PC-9 (cell line): ENCODE measurements around the gene SLMAP. TPM values are rescaled to one million over a fixed set of nuclear protein-coding genes. Genes with fewer than 3 reads are reported as not detected.

Source experiments
- BruUV-seq: library from RNA; stranded (reverse); fragments of 400-500 nt; replicated peaks from 2 replicates; lab custom pipeline; 2021; lab: Mats Ljungman, UMichigan
- CTCF ChIA-PET: fragments of 300-600 bp; sonication (Branson Sonifier 250); formaldehyde crosslinking; loops from one replicate; lab custom pipeline; 2022; ENCODE audit warnings: antibody characterized with exemption; lab: Charles Lee
- POLR2A ChIA-PET: fragments of 300-600 bp; sonication (Branson Sonifier 250); formaldehyde crosslinking; loops from one replicate; lab custom pipeline; 2022; ENCODE audit warnings: antibody characterized with exemption; ENCODE audit not compliant: unreplicated experiment; lab: Charles Lee
- DNase-seq, 2 experiments: peaks; one replicate each; pipeline versions ENCODE4 v3.0.0 to v3.0.0-alpha.2; 2015 to 2022; ENCODE audit warnings: mixed read lengths in 1 of 2
- H2AFZ ChIP-seq: fragments of 200-600 bp; sonication (generic); 2 replicates; pipeline ENCODE4 v1.8.1; 2017; ENCODE audit warnings: antibody characterized with exemption
- H3F3A ChIP-seq: fragments of 200-600 bp; sonication (generic); 2 replicates; pipeline ENCODE4 v1.8.1; 2017; ENCODE audit warnings: antibody characterized with exemption, mild to moderate bottlenecking, low read depth; ENCODE audit not compliant: insufficient read depth
- H3K27ac ChIP-seq: fragments of 200-600 bp; sonication (generic); 2 replicates; pipeline ENCODE4 v1.6.1; 2016; ENCODE audit warnings: mixed run types
- H3K27me3 ChIP-seq: fragments of 200-600 bp; sonication (generic); 2 replicates; pipeline ENCODE4 v1.6.1; 2016; ENCODE audit warnings: low read depth, mixed run types; ENCODE audit not compliant: insufficient read depth
- H3K36me3 ChIP-seq: fragments of 200-600 bp; sonication (generic); 2 replicates; pipeline ENCODE4 v1.6.1; 2016; ENCODE audit warnings: low read depth, mixed run types
- H3K4me1 ChIP-seq: fragments of 200-600 bp; sonication (generic); replicated peaks from 2 replicates; pipeline ENCODE4 v1.6.1; 2016; ENCODE audit warnings: mixed run types; ENCODE audit not compliant: insufficient read depth
- H3K4me2 ChIP-seq: fragments of 200-600 bp; sonication (generic); 2 replicates; pipeline ENCODE4 v1.6.1; 2017; ENCODE audit warnings: mixed run types
- H3K4me3 ChIP-seq: fragments of 200-600 bp; sonication (generic); 2 replicates; pipeline ENCODE4 v1.6.1; 2016; ENCODE audit warnings: mixed run types
- H3K79me2 ChIP-seq: fragments of 200-600 bp; sonication (generic); 2 replicates; pipeline ENCODE4 v1.6.1; 2017; ENCODE audit warnings: low read depth, mixed run types
- H3K9me2 ChIP-seq: fragments of 200-600 bp; sonication (generic); 2 replicates; pipeline ENCODE4 v1.8.1; 2017; ENCODE audit warnings: mild to moderate bottlenecking; ENCODE audit not compliant: insufficient read depth
- H3K9me3 ChIP-seq: fragments of 200-600 bp; sonication (generic); 2 replicates; pipeline ENCODE4 v1.8.1; 2016; ENCODE audit warnings: low read depth; ENCODE audit not compliant: insufficient read depth
- H4K20me1 ChIP-seq: fragments of 200-600 bp; sonication (generic); 2 replicates; pipeline ENCODE4 v1.8.1; 2017; ENCODE audit not compliant: insufficient read depth
- EZH2 ChIP-seq: fragments of 200-600 bp; sonication (generic); IDR thresholded peaks from 2 replicates; pipeline ENCODE4 v1.8.0; 2017; ENCODE audit warnings: antibody characterized with exemption, low read depth
- intact Hi-C: fragments of 100-400 bp; cut with micrococcal nuclease; formaldehyde crosslinking; loops from one replicate; pipeline ENCODE4 v1.10.0; 2022; ENCODE audit not compliant: unreplicated experiment
- total RNA-seq: library from RNA; stranded (reverse); gene quantifications from 2 replicates; pipeline ENCODE4 v1.2.3, GENCODE V29; 2021
- TF ChIP-seq, protein P1 (sequence below): fragments of 200-600 bp; sonication (generic); conservative IDR thresholded peaks from 2 replicates; pipeline ENCODE4 v1.6.1; 2017; ENCODE audit warnings: mixed run types, antibody characterized with exemption, mild to moderate bottlenecking, moderate library complexity

Gene SLMAP
- total RNA-seq, 1 experiment from 2014 or later: 119 TPM

DNA sequence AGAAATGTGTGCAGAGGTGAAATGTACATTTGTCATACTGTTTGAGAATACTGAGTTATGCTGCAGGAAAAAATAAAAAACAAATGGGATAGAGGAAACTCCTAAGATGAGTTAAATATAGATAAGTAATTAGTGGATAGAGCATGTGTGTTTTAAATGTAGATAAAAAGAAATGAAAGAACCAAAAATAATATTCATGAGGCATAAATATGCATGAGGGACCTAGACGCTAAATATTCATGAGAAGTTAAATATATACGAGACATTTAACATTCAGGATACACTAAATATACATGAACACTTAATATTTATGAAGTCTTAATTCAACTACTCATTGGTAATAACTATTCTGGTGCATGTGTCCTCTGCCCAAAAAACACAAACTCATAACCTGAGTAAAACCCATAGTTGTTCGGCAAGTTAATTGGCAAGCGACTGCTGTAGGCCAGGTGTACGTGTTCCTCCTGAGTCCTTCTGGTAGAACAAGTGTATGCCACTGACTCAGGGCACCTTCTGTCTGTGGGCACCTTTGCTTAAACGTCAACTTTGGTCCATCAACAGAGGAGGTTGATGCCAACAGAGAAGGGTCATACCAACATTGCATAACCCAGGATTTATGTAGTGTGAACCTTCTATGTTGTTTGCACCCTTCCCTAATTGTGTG is 38.8 kb upstream of the SLMAP start:
- TF ChIP-seq, protein P1, sequence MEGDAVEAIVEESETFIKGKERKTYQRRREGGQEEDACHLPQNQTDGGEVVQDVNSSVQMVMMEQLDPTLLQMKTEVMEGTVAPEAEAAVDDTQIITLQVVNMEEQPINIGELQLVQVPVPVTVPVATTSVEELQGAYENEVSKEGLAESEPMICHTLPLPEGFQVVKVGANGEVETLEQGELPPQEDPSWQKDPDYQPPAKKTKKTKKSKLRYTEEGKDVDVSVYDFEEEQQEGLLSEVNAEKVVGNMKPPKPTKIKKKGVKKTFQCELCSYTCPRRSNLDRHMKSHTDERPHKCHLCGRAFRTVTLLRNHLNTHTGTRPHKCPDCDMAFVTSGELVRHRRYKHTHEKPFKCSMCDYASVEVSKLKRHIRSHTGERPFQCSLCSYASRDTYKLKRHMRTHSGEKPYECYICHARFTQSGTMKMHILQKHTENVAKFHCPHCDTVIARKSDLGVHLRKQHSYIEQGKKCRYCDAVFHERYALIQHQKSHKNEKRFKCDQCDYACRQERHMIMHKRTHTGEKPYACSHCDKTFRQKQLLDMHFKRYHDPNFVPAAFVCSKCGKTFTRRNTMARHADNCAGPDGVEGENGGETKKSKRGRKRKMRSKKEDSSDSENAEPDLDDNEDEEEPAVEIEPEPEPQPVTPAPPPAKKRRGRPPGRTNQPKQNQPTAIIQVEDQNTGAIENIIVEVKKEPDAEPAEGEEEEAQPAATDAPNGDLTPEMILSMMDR: no peak
- TF ChIP-seq EZH2: no peak
- Histone ChIP-seq H4K20me1 (no peaks in the 10 kb centered on the region), H2AFZ (no peak overlapping the region), H3K79me2 (no peaks in the 10 kb centered on the region), H3K27me3 (no peaks in the 10 kb centered on the region), H3K9me2 (no peaks in the 10 kb centered on the region), H3K4me3 (no peak overlapping the region), H3K27ac (no peak overlapping the region), H3F3A (no peaks in the 10 kb centered on the region), H3K36me3 (no peaks in the 10 kb centered on the region), H3K4me2 (no peak overlapping the region), H3K4me1 (no peaks in the 10 kb centered on the region), H3K9me3 (no peaks in the 10 kb centered on the region)
- no TSS peak for BruUV-seq
- ChIA-PET POLR2A (no interaction called here), CTCF (no interaction called here)
- intact Hi-C loops: no loop called here
- no peak for DNase-seq

DNA sequence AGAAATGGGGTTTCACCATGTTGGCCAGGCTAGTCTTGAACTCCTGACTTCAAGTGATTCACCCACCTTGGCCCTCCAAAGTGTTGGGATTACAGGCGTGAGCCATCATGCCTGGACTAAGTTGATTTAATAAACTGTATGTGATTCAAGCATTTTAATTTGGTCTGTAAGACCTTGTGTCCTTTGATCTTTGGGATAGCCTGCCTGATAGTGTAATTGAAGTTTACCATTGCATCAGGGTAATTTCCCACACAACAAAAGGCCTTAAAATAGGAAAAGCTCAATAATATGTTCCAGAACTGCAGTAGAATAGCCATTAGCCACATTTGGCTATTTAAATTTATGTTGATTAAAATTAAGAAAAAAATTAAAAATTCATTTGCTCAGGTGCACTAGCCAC is 38.0 kb upstream of the SLMAP start:
- Histone ChIP-seq H3K4me1 (no peaks in the 10 kb centered on the region), H3K4me2 (no peak overlapping the region), H4K20me1 (no peaks in the 10 kb centered on the region), H3K36me3 (no peaks in the 10 kb centered on the region), H3F3A (no peaks in the 10 kb centered on the region), H3K9me2 (no peaks in the 10 kb centered on the region), H2AFZ (no peak overlapping the region), H3K27me3 (no peaks in the 10 kb centered on the region), H3K27ac (no peak overlapping the region), H3K79me2 (no peaks in the 10 kb centered on the region), H3K4me3 (no peak overlapping the region), H3K9me3 (no peaks in the 10 kb centered on the region)
- ChIA-PET POLR2A (no interaction called here), CTCF (no interaction called here)
- intact Hi-C loops: no loop called here
- TF ChIP-seq, protein P1: no peak
- no peak for TF ChIP-seq EZH2
- no TSS peak for BruUV-seq
- DNase-seq: no peak

DNA sequence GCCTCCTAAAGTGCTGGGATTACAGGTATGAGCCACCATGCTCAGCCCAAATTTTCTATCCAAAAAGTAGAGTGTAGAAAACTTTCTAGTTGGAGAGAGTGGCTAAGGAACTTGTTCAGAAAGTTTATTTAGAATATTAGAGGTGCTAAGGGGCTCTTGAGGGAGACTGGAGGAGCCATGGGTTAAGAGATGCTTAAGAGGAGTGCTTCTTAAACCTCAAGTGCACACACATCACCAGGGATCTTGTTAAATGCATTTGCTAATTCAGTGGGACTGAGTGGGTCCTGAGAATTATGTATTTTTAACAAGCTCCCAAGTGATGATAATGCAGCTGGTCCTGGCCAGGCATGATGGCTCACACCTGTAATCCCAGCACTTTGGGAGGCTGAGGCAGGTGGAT is 29.7 kb upstream of the SLMAP start:
- Histone ChIP-seq H3K27me3 (no peaks in the 10 kb centered on the region), H3K9me2 (no peaks in the 10 kb centered on the region), H3K4me2 (no peak overlapping the region), H3K9me3 (no peaks in the 10 kb centered on the region), H3K79me2 (no peaks in the 10 kb centered on the region), H3K4me1 (peaks cover 7% of the 10 kb centered on the region), H3K4me3 (no peak overlapping the region), H4K20me1 (no peaks in the 10 kb centered on the region), H3F3A (no peaks in the 10 kb centered on the region), H3K27ac (no peak overlapping the region), H2AFZ (no peak overlapping the region), H3K36me3 (no peaks in the 10 kb centered on the region)
- no peak for TF ChIP-seq EZH2
- TF ChIP-seq, protein P1: no peak
- intact Hi-C loops: no loop called here
- ChIA-PET CTCF (no interaction called here), POLR2A (interaction anchor here (0.5 kb wide), 1 partner anchor 38 kb away, joined by 9 read pairs; no protein-coding TSS in a partner anchor)
- no TSS peak for BruUV-seq
- DNase-seq: no peak
